ENCODE results near the gene WFIKKN2. TPM values are rescaled to one million over a fixed set of nuclear protein-coding genes. Genes with fewer than 3 reads are reported as not detected.

The WFIKKN2 gene
- total and polyA plus RNA-seq, 4 donors, result 0.01 to 0.31 (median 0.13) TPM

DNA sequence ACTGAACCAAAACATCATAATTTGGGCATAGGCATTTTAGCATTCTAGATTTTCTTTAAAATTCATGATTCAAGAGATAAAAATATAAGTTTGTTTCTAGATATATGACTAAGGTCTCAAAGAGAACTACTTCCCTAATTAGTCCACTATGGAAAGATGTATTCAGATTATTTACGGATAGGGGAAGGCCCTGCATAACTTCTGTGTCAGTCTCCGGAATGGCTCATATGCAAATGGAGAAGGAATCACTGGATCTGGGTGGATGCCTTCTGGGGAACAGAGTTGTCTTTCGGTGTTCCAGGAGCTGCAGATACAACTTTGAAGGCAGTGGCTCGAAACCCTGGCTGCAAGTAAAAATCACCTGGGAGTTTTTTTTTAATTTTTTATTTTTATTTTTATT is 17.1 kb upstream of the WFIKKN2 start:
- Histone ChIP-seq H3K9ac (ENCODE audit: insufficient read depth in 1 of 2, low read length in 2 of 2) (no peak overlapping the region), H3K4me3 (no peak overlapping the region), H3K36me3 (ENCODE audit: control insufficient read depth in 4 of 4, insufficient read depth in 4 of 4, low read length in 4 of 4) (no peaks in the 10 kb centered on the region), H3K4me1 (ENCODE audit: control insufficient read depth in 5 of 5, insufficient read depth in 5 of 5, low read length in 5 of 5) (no peaks in the 10 kb centered on the region), H3K27ac (ENCODE audit: low read depth in 1 of 2, low read length in 1 of 2) (no peak overlapping the region), H3K27me3 (ENCODE audit: control insufficient read depth in 3 of 3, insufficient read depth in 3 of 3, low read length in 2 of 3) (no peaks in the 10 kb centered on the region), H3K9me3 (ENCODE audit: control insufficient read depth in 4 of 4, insufficient read depth in 3 of 4, low read length in 3 of 4) (no peaks in the 10 kb centered on the region)
- ATAC-seq (ENCODE audit: insufficient read depth, low FRiP score) (no peak), DNase-seq (no peak)
- WGBS, 2 donors, result 88 to 94% methylated on average over 4 of the region's 4 CpGs
- TF ChIP-seq, protein P1, sequence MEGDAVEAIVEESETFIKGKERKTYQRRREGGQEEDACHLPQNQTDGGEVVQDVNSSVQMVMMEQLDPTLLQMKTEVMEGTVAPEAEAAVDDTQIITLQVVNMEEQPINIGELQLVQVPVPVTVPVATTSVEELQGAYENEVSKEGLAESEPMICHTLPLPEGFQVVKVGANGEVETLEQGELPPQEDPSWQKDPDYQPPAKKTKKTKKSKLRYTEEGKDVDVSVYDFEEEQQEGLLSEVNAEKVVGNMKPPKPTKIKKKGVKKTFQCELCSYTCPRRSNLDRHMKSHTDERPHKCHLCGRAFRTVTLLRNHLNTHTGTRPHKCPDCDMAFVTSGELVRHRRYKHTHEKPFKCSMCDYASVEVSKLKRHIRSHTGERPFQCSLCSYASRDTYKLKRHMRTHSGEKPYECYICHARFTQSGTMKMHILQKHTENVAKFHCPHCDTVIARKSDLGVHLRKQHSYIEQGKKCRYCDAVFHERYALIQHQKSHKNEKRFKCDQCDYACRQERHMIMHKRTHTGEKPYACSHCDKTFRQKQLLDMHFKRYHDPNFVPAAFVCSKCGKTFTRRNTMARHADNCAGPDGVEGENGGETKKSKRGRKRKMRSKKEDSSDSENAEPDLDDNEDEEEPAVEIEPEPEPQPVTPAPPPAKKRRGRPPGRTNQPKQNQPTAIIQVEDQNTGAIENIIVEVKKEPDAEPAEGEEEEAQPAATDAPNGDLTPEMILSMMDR (IDR thresholded peaks at IDR 0.05; ENCODE audit: control extremely low read depth, extremely low read depth), result no peak

DNA sequence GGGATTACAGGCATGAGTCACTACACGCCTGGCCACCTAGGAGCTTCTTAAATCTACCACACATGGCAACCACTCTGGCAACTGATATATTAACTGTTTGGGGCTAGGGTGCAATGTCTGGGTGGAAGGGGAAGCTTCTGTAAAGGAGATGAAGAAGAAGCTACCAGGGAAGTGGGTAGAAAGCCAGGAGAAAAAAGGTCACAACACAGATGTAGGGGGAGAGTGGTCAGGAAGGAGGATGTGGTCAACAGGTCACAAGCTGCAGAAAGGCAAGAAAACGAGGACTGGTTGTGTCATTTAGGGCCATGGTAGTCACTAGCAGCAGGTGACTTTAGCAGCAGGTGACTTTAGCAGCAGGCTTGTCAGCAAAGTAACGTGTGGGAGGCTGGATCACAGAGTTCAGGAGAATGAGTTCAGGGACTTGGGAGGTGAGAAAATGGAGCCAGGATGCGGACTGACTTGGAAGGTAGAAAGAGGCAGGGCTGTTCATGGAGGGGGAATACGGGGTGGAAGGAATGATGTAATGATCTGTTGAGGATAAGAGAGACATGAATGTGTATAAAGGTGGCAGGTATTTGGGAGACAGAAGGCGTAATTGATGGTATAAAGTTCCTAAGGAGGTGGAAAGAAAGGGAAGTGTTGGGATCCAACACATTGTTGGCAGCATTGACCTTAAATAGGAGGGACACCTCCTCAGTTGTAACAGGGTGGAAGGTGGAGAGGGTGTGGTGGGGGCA is 16.3 kb upstream of the WFIKKN2 start:
- ATAC-seq (ENCODE audit: insufficient read depth, low FRiP score) (no peak), DNase-seq (no peak)
- H3K9me3 ChIP-seq (ENCODE audit: control insufficient read depth in 4 of 4, insufficient read depth in 3 of 4, low read length in 3 of 4), result no peaks in the 10 kb centered on the region
- H3K27me3 ChIP-seq (ENCODE audit: control insufficient read depth in 3 of 3, insufficient read depth in 3 of 3, low read length in 2 of 3), result no peaks in the 10 kb centered on the region
- H3K4me3 ChIP-seq, result no peak overlapping the region
- H3K27ac ChIP-seq (ENCODE audit: low read depth in 1 of 2, low read length in 1 of 2), result no peak overlapping the region
- H3K9ac ChIP-seq (ENCODE audit: insufficient read depth in 1 of 2, low read length in 2 of 2), result no peak overlapping the region
- TF ChIP-seq, protein P1 (IDR thresholded peaks at IDR 0.05; ENCODE audit: control extremely low read depth, extremely low read depth), result no peak
- H3K4me1 ChIP-seq (ENCODE audit: control insufficient read depth in 5 of 5, insufficient read depth in 5 of 5, low read length in 5 of 5), result no peaks in the 10 kb centered on the region
- WGBS, 2 donors, result 64 to 68% methylated on average over 6 of the region's 6 CpGs
- H3K36me3 ChIP-seq (ENCODE audit: control insufficient read depth in 4 of 4, insufficient read depth in 4 of 4, low read length in 4 of 4), result no peaks in the 10 kb centered on the region

DNA sequence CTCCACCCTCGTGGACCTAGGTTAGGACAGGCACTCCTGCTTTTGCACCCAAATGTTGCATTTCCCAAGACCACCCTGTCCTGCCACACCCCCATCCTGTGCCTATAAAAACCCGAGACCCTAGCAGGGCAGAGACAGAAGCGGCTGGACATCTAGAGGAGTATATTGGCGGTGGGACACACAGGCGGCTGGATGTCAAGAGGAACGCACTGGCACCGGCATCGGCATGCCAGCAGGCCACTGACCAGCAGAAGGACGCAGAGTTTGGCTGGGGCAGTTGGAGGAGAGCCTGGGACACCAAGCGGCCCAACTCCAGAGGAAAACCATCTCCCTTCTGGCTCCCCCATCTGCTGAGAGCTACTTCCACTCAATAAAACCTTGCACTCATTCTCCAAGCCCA is 14.7 kb upstream of the WFIKKN2 start:
- no peaks in the 10 kb centered on the region for H3K27me3 ChIP-seq (ENCODE audit: control insufficient read depth in 3 of 3, insufficient read depth in 3 of 3, low read length in 2 of 3)
- no peaks in the 10 kb centered on the region for H3K9me3 ChIP-seq (ENCODE audit: control insufficient read depth in 4 of 4, insufficient read depth in 3 of 4, low read length in 3 of 4)
- TF ChIP-seq, protein P1 (IDR thresholded peaks at IDR 0.05; ENCODE audit: control extremely low read depth, extremely low read depth), result no peak
- H3K27ac ChIP-seq (ENCODE audit: low read depth in 1 of 2, low read length in 1 of 2), result no peak overlapping the region
- H3K36me3 ChIP-seq (ENCODE audit: control insufficient read depth in 4 of 4, insufficient read depth in 4 of 4, low read length in 4 of 4), result no peaks in the 10 kb centered on the region
- H3K4me1 ChIP-seq (ENCODE audit: control insufficient read depth in 5 of 5, insufficient read depth in 5 of 5, low read length in 5 of 5), result no peaks in the 10 kb centered on the region
- DNase-seq (no peak), ATAC-seq (ENCODE audit: insufficient read depth, low FRiP score) (no peak)
- no peak overlapping the region for H3K4me3 ChIP-seq
- no peak overlapping the region for H3K9ac ChIP-seq (ENCODE audit: insufficient read depth in 1 of 2, low read length in 2 of 2)
- 86 to 88% methylated on average over 10 of the region's 10 CpGs for WGBS, 2 donors

DNA sequence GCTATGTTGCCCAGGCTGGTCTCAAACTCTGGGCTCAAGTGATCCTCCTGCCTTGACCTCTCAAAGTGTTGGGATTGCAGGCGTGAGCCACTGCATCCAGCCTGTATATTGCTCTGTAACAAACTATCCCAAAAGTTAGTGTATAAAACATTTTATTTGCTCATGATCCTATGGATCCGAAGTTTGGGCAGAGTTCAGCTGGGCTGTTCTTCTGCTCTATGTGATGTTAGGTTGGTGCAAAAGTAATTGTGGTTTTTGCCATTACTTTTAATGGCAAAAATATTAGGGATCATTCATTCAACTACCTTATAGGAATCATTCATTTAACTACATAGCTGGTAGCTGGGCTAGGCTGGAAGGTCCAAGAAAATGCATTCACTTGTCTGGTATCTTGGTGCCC is 12.8 kb upstream of the WFIKKN2 start:
- Histone ChIP-seq H3K27me3 (ENCODE audit: control insufficient read depth in 3 of 3, insufficient read depth in 3 of 3, low read length in 2 of 3) (no peaks in the 10 kb centered on the region), H3K4me1 (ENCODE audit: control insufficient read depth in 5 of 5, insufficient read depth in 5 of 5, low read length in 5 of 5) (no peaks in the 10 kb centered on the region), H3K9ac (ENCODE audit: insufficient read depth in 1 of 2, low read length in 2 of 2) (no peak overlapping the region), H3K4me3 (no peak overlapping the region), H3K9me3 (ENCODE audit: control insufficient read depth in 4 of 4, insufficient read depth in 3 of 4, low read length in 3 of 4) (no peaks in the 10 kb centered on the region), H3K27ac (ENCODE audit: low read depth in 1 of 2, low read length in 1 of 2) (no peak overlapping the region), H3K36me3 (ENCODE audit: control insufficient read depth in 4 of 4, insufficient read depth in 4 of 4, low read length in 4 of 4) (no peaks in the 10 kb centered on the region)
- WGBS, 2 donors, result 92 to 93% methylated on average over 2 of the region's 2 CpGs
- DNase-seq, result no peak
- ATAC-seq (ENCODE audit: insufficient read depth, low FRiP score), result no peak
- TF ChIP-seq, protein P1 (IDR thresholded peaks at IDR 0.05; ENCODE audit: control extremely low read depth, extremely low read depth), result no peak
